Keratinocyte (primary cell): ENCODE results near the gene GSC2. TPM values are rescaled to one million over a fixed set of nuclear protein-coding genes. Genes with fewer than 3 reads are reported as not detected.

ENCODE experiments used
- DNase-seq: peaks from one replicate; pipeline ENCODE4 v3.0.0-alpha.2; 2011; ENCODE audit warnings: low read depth, missing footprints, low spot score
- FAIRE-seq: peaks from 2 replicates; lab custom pipeline; 2011; peaks lifted over from hg19 to GRCh38; lab: Jason Lieb, UNC
- H2AFZ ChIP-seq: 2 replicates; pipeline ENCODE4 v1.6.0; 2012; ENCODE audit warnings: low read length, control low read depth, inconsistent platforms; ENCODE audit not compliant: control insufficient read depth
- H3K27ac ChIP-seq: 2 replicates; pipeline ENCODE4 v1.5.1; 2011; ENCODE audit warnings: low read length; ENCODE audit not compliant: control insufficient read depth, insufficient read depth
- H3K27me3 ChIP-seq: 3 replicates; pipeline ENCODE4 v1.6.0; 2011; ENCODE audit warnings: low read length; ENCODE audit not compliant: control insufficient read depth, insufficient read depth; ENCODE audit errors: extremely low read depth
- H3K36me3 ChIP-seq, 2 experiments: 2 replicates in 1 of 2; 3 replicates in 1 of 2; pipeline ENCODE4 v1.5.1; 2011; ENCODE audit warnings: low read length in 2 of 2, mild to moderate bottlenecking in 1 of 2; ENCODE audit not compliant: control insufficient read depth in 2 of 2, insufficient read depth in 2 of 2; ENCODE audit errors: extremely low read depth in 1 of 2
- H3K4me1 ChIP-seq: 3 replicates; pipeline ENCODE4 v1.5.1; 2011; ENCODE audit warnings: low read length; ENCODE audit not compliant: control insufficient read depth, insufficient read depth; ENCODE audit errors: extremely low read depth
- H3K4me2 ChIP-seq: 3 replicates; pipeline ENCODE4 v1.6.0; 2011; ENCODE audit warnings: low read depth, low read length; ENCODE audit not compliant: control insufficient read depth, insufficient read depth; ENCODE audit errors: extremely low read depth
- H3K4me3 ChIP-seq, 3 experiments: fragments of 200-600 bp in 1 of 3; sonication (generic) in 1 of 3; 2 replicates in 2 of 3; 3 replicates in 1 of 3; pipeline ENCODE4 v1.5.1; 2011 to 2016; ENCODE audit warnings: low read length in 3 of 3, mild to moderate bottlenecking in 3 of 3, control low read depth in 2 of 3, inconsistent platforms in 1 of 3, low read depth in 1 of 3, mixed read lengths in 1 of 3, mixed run types in 1 of 3, moderate library complexity in 1 of 3; ENCODE audit not compliant: control insufficient read depth in 2 of 3, insufficient read depth in 2 of 3; ENCODE audit errors: extremely low read depth in 1 of 3
- H3K79me2 ChIP-seq: 2 replicates; pipeline ENCODE4 v1.6.0; 2012; ENCODE audit warnings: low read length; ENCODE audit not compliant: control insufficient read depth, insufficient read depth
- H3K9ac ChIP-seq: 3 replicates; pipeline ENCODE4 v1.6.0; 2011; ENCODE audit warnings: low read length; ENCODE audit not compliant: control insufficient read depth, insufficient read depth; ENCODE audit errors: extremely low read depth
- H3K9me1 ChIP-seq: 3 replicates; pipeline ENCODE4 v1.6.0; 2011; ENCODE audit warnings: low read length; ENCODE audit not compliant: control insufficient read depth, insufficient read depth; ENCODE audit errors: extremely low read depth
- H3K9me3 ChIP-seq: 2 replicates; pipeline ENCODE4 v1.5.1; 2012; ENCODE audit warnings: low read depth, low read length; ENCODE audit not compliant: control insufficient read depth
- H4K20me1 ChIP-seq: 3 replicates; pipeline ENCODE4 v1.6.0; 2011; ENCODE audit warnings: low read length; ENCODE audit not compliant: control insufficient read depth, insufficient read depth; ENCODE audit errors: extremely low read depth
- EZH2 ChIP-seq: IDR thresholded peaks from one replicate; pipeline ENCODE4 v1.6.1; 2012; ENCODE audit warnings: inconsistent platforms, mild to moderate bottlenecking, low read length, moderate library complexity
- dilution Hi-C: fragments of 300-500 bp; cut with MboI; formaldehyde crosslinking; loops from one replicate; pipeline ENCODE4 v1.7.0; 2020; ENCODE audit warnings: low sequenced_read_pairs; ENCODE audit not compliant: extremely low pct_ligation_motif_present
- polyA plus RNA-seq, 5 experiments: library from polyadenylated mRNA; depleted of rRNA in 3 of 5; stranded (reverse) in 3 of 5; stranded (forward) in 1 of 5; unstranded in 1 of 5; fragments of >200 nt; gene quantifications; 1 replicate in 1 of 5; 2 replicates in 3 of 5; 3 replicates in 1 of 5; pipeline versions ENCODE4 v1.2.1 to v1.2.3, GENCODE V29; 2011 to 2012; ENCODE audit warnings: missing spikeins in 2 of 5, low read depth in 1 of 5, low replicate concordance in 1 of 5
- TF ChIP-seq, protein P1 (sequence below), 3 experiments: IDR thresholded peaks in 1 of 3; conservative IDR thresholded peaks in 1 of 3; optimal IDR thresholded peaks in 1 of 3; 2 replicates in 2 of 3; 3 replicates in 1 of 3; pipeline versions ENCODE3 to v1.5.1; 2011; ENCODE audit warnings: low read length in 3 of 3, mild to moderate bottlenecking in 3 of 3, moderate library complexity in 2 of 3, control low read depth in 1 of 3, inconsistent platforms in 1 of 3; ENCODE audit not compliant: insufficient read depth in 2 of 3; ENCODE audit errors: extremely low read depth in 1 of 3

Gene GSC2
- polyA plus RNA-seq, 1 donor (not counting 4 experiments of a cell fraction or from before 2014, with no cell fraction given) = not detected

DNA sequence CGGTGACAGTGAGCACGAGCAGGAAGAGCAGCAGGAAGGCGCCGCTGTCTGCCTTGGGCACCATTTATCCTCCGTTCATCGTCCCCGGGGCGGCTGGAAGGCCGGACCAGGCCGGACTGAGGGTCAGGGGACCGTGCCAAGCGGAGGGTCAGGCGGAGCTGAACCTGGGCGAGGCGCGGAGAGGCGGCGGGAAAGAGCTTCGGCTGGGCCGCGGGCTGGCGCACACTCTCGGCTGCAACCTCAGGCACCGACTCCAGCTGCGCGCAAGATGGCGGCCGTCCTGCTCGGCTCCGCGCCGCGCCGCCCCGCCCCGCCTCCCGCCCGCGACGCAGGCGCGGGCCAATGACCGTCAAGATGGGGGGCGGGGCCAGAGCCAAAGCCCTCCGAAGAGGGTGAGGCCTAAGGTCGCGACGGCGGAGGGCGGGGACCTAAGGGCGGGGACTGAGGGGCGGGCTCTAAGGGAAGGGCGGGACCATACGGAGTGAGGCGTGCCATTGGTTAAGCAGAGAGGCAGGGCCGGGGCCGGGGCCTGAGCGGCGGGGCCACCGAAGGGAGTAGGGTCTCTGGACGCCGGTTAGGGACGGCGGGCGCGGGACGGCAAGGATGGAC is 27.8 kb downstream of the GSC2 start, which contains the start of gene DGCR2:
Gene DGCR2 (minus strand): TSS at position 270 of the 609 bp plus-strand sequence. CDS start 206 bp downstream, at position 64.
- Histone ChIP-seq H3K4me3 (peak within 1 kb of the TSS; percentile 83 to 90 (median 86)), H3K27ac (peak within 1 kb of the TSS; percentile 73), H3K4me1 (peaks cover 20% of the 10 kb centered on the region), H3K9me3 (no peaks in the 10 kb centered on the region), H3K9ac (peak within 1 kb of the TSS; percentile 90), H3K4me2 (peak within 1 kb of the TSS; percentile 88), H4K20me1 (peaks cover 13% of the 10 kb centered on the region), H3K36me3 (peaks cover 3 to 4% of the 10 kb centered on the region in 2 experiments), H3K79me2 (peaks cover 47% of the 10 kb centered on the region), H3K9me1 (peaks cover 8% of the 10 kb centered on the region), H2AFZ (peak within 1 kb of the TSS; percentile 81), H3K27me3 (no peaks in the 10 kb centered on the region)
- TF ChIP-seq, protein P1, sequence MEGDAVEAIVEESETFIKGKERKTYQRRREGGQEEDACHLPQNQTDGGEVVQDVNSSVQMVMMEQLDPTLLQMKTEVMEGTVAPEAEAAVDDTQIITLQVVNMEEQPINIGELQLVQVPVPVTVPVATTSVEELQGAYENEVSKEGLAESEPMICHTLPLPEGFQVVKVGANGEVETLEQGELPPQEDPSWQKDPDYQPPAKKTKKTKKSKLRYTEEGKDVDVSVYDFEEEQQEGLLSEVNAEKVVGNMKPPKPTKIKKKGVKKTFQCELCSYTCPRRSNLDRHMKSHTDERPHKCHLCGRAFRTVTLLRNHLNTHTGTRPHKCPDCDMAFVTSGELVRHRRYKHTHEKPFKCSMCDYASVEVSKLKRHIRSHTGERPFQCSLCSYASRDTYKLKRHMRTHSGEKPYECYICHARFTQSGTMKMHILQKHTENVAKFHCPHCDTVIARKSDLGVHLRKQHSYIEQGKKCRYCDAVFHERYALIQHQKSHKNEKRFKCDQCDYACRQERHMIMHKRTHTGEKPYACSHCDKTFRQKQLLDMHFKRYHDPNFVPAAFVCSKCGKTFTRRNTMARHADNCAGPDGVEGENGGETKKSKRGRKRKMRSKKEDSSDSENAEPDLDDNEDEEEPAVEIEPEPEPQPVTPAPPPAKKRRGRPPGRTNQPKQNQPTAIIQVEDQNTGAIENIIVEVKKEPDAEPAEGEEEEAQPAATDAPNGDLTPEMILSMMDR (optimal IDR thresholded peaks at IDR 0.05 in 1 of 3, IDR thresholded peaks at IDR 0.05 in 1 of 3, conservative IDR thresholded peaks at IDR 0.05 in 1 of 3; ENCODE audit: extremely low read depth in 1 of 3, insufficient read depth in 2 of 3, low read length in 3 of 3) = no peak
- no peak for TF ChIP-seq EZH2
- FAIRE-seq = peak; percentile 36
- dilution Hi-C loops = no loop called here
- DNase-seq = peak; percentile 73

DNA sequence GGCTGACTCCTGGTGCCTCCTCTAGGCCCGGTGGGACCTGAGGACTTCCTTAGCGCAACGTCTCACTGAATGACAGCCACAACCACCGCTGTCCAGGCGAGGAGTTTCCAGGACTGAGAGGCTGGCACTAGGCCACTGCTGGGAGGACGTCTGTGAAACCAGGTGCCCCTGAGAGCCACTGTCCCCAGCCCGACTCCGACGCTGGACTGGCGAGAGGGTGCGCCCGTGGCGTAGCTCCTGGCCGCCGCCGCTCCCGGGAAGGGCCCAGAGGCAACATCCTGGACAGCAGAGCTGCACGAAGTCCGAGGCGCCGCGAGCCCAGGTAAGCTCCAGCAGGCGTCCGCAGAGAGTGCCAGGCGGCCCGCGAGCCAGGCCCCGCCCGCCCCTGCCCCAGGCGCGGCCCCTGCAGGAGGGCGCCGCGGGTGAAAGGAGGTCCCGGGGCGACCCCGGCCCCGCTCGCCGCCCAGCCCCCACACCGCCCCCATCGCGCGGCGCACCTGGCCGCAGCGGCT is 28.4 kb downstream of the GSC2 start:
- peak overlapping the region; percentile 90 for H3K9ac ChIP-seq
- peak overlapping the region; percentile 73 for H3K27ac ChIP-seq
- peak overlapping the region; percentile 88 for H3K4me2 ChIP-seq
- peaks cover 3 to 7% of the 10 kb centered on the region in 2 experiments for H3K36me3 ChIP-seq
- peaks cover 10% of the 10 kb centered on the region for H3K9me1 ChIP-seq
- dilution Hi-C loops = no loop called here
- no peak for DNase-seq
- H3K79me2 ChIP-seq = peaks cover 53% of the 10 kb centered on the region
- no peak for FAIRE-seq
- TF ChIP-seq EZH2 = no peak
- H3K9me3 ChIP-seq = no peaks in the 10 kb centered on the region
- no peaks in the 10 kb centered on the region for H3K27me3 ChIP-seq
- peak overlapping the region; percentile 59 for H2AFZ ChIP-seq
- peaks cover 20% of the 10 kb centered on the region for H3K4me1 ChIP-seq
- H3K4me3 ChIP-seq = peak overlapping the region; percentile 83 to 90 (median 86)
- peaks cover 18% of the 10 kb centered on the region for H4K20me1 ChIP-seq
